Raji (cell line): ENCODE results near the gene C13orf42.

ENCODE experiments used
- POLR2A ChIP-seq: IDR thresholded peaks from 2 replicates; pipeline ENCODE4 v1.6.1; 2011; ENCODE audit warnings: low read depth, low read length, control low read depth; ENCODE audit not compliant: insufficient read depth

Gene C13orf42

GRCh38 chr13:51136276-51136980 is 25.4 kb upstream of the C13orf42 start:
- TF ChIP-seq POLR2A = no peak

GRCh38 chr13:51134763-51135365 is 23.8 kb upstream of the C13orf42 start:
- no peak for TF ChIP-seq POLR2A

- no peak for TF ChIP-seq POLR2A
These were observed 19.3 kb upstream of the C13orf42 start for GRCh38 chr13:51130348-51130747.

GRCh38 chr13:51125495-51126226 is 14.6 kb upstream of the C13orf42 start:
- TF ChIP-seq POLR2A = no peak

GRCh38 chr13:51122868-51123566 is 11.9 kb upstream of the C13orf42 start:
- TF ChIP-seq POLR2A = no peak

GRCh38 chr13:51118809-51119431 is 7.8 kb upstream of the C13orf42 start:
- TF ChIP-seq POLR2A = no peak

- no peak for TF ChIP-seq POLR2A
These were observed 2.9 kb upstream of the C13orf42 start for GRCh38 chr13:51113969-51114368.

- TF ChIP-seq POLR2A = no peak
These were observed 2.3 kb upstream of the C13orf42 start for GRCh38 chr13:51113186-51113881.

GRCh38 chr13:51112771-51113170 is 1.7 kb upstream of the C13orf42 start:
- no peak for TF ChIP-seq POLR2A

GRCh38 chr13:51111997-51112396 is 923 bp upstream of the C13orf42 start:
- TF ChIP-seq POLR2A = no peak

- no peak for TF ChIP-seq POLR2A
These were observed 3.1 kb downstream of the C13orf42 start for GRCh38 chr13:51107996-51108395.

GRCh38 chr13:51105046-51105445 is 6.0 kb downstream of the C13orf42 start:
- TF ChIP-seq POLR2A = no peak

- TF ChIP-seq POLR2A = no peak
These were observed 9.3 kb downstream of the C13orf42 start for GRCh38 chr13:51101636-51102235.

GRCh38 chr13:51097353-51098043 is 13.6 kb downstream of the C13orf42 start:
- TF ChIP-seq POLR2A = no peak

GRCh38 chr13:51096131-51096530 is 14.9 kb downstream of the C13orf42 start:
- TF ChIP-seq POLR2A = no peak
